Prostate gland (tissue), 2 donors: ENCODE data around the gene TMEM19. TPM values are rescaled to one million over a fixed set of nuclear protein-coding genes. Genes with fewer than 3 reads are reported as not detected.

Experiments used
- DNase-seq: peaks from one replicate; pipeline ENCODE4 v3.0.0-alpha.2; 2019; ENCODE audit warnings: low spot score
- H3K27ac ChIP-seq, 2 donors: fragments of 200-600 bp; sonication (generic); 2 replicates each; pipeline ENCODE4 v1.5.1; 2017 to 2019
- H3K27me3 ChIP-seq: fragments of 200-600 bp; sonication (generic); replicated peaks from 2 replicates; pipeline ENCODE4 v1.5.1; 2019; ENCODE audit not compliant: insufficient read depth
- H3K36me3 ChIP-seq, 2 donors: fragments of 200-600 bp; sonication (generic); 1 replicate in 1 of 2; 2 replicates in 1 of 2; pipeline versions ENCODE4 v1.5.1 to v1.8.1; 2017 to 2019
- H3K4me1 ChIP-seq: fragments of 200-600 bp; sonication (generic); replicated peaks from 2 replicates; pipeline ENCODE4 v1.5.1; 2019
- H3K4me3 ChIP-seq, 2 donors: fragments of 200-600 bp; sonication (generic); 2 replicates each; pipeline ENCODE4 v1.5.1; 2017 to 2019
- H3K9me3 ChIP-seq: fragments of 200-600 bp; sonication (generic); 2 replicates; pipeline ENCODE4 v1.5.1; 2017
- POLR2A ChIP-seq: fragments of 450-650 bp; IDR thresholded peaks from one replicate; pipeline ENCODE4 v1.6.1; 2016; ENCODE audit warnings: antibody characterized with exemption, mild to moderate bottlenecking
- POLR2AphosphoS5 ChIP-seq: sonication (generic); formaldehyde crosslinking; IDR thresholded peaks from one replicate; pipeline ENCODE4 v1.6.1; 2017; ENCODE audit warnings: antibody characterized with exemption
- WGBS: methylation state at CpG from one replicate; pipeline ENCODE4 v1.1.5; 2018; 5-methylcytosine and 5-hydroxymethylcytosine counted together
- intact Hi-C: fragments of 100-400 bp; cut with DNase I; formaldehyde crosslinking; loops from one replicate; pipeline ENCODE4 v1.14.2; 2022
- total RNA-seq, 2 donors: library from RNA; depleted of rRNA; stranded (reverse); fragments of >200 nt; gene quantifications; one replicate each; pipeline ENCODE4 v1.1.0, GENCODE V29; 2016
- TF ChIP-seq, protein P1 (sequence below), 4 experiments: fragments of 200-600 bp in 2 of 4; fragments of 450-650 bp in 2 of 4; sonication (generic) in 2 of 4; IDR thresholded peaks; 1 replicate in 3 of 4; 2 replicates in 1 of 4; pipeline ENCODE4 v1.5.1; 2016 to 2019; ENCODE audit warnings: antibody characterized with exemption in 4 of 4, mild to moderate bottlenecking in 2 of 4, moderate library complexity in 2 of 4

The TMEM19 gene
- total RNA-seq, 2 donors from 2014 or later: 21.1 to 39.0 TPM

DNA sequence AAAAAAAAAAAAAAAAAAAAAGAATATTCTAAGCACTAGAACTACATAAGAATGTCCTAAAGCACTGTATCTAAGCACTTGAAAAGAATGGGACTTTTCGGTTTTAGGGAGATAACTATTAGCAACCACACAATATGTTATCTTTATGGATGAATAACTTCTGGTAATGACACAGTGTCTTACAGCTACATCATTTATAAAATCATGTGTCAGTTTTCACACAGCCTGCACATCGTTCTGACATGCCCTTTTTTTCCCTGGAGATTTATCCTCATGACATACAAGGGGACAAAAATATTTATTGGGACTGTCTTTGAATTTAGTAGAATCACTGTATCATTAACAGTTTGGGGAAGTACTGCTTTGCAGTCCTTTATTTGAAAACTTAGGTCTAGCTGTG, 17.3 kb downstream of the TMEM19 start:
- Histone ChIP-seq H3K27me3 (no peaks in the 10 kb centered on the region), H3K4me1 (no peaks in the 10 kb centered on the region), H3K4me3 (no peak overlapping the region), H3K9me3 (no peaks in the 10 kb centered on the region), H3K27ac (no peak overlapping the region), H3K36me3 (no peaks in the 10 kb centered on the region)
- DNase-seq: no peak
- intact Hi-C loops: no loop called here
- WGBS: 38% methylated on average over 2 of the region's 2 CpGs
- TF ChIP-seq POLR2A: no peak

DNA sequence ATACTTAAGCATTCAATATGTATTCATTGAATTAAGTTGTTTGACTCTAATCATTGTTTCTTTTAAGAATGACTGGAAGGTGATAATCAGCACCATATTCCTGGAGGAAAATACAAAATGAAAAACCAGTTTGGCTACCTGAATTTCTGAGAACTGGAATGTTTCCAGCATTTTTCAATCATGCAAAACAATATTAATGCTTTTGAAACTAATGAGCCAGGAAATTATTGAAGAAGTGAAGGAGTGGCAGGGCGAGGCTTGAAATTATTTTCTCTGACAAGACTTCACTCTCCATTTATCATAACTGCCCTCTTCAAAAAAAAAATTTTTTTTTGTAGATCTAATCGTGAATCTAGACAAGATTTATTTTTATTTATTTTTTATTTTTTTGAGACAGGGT, 19.0 kb downstream of the TMEM19 start:
- intact Hi-C loops: no loop called here
- Histone ChIP-seq H3K36me3 (no peaks in the 10 kb centered on the region), H3K4me1 (no peaks in the 10 kb centered on the region), H3K4me3 (no peak overlapping the region), H3K9me3 (no peaks in the 10 kb centered on the region), H3K27me3 (no peaks in the 10 kb centered on the region), H3K27ac (no peak overlapping the region)
- DNase-seq: no peak
- WGBS: 78% methylated on average over 2 of the region's 2 CpGs
- TF ChIP-seq, protein P1, sequence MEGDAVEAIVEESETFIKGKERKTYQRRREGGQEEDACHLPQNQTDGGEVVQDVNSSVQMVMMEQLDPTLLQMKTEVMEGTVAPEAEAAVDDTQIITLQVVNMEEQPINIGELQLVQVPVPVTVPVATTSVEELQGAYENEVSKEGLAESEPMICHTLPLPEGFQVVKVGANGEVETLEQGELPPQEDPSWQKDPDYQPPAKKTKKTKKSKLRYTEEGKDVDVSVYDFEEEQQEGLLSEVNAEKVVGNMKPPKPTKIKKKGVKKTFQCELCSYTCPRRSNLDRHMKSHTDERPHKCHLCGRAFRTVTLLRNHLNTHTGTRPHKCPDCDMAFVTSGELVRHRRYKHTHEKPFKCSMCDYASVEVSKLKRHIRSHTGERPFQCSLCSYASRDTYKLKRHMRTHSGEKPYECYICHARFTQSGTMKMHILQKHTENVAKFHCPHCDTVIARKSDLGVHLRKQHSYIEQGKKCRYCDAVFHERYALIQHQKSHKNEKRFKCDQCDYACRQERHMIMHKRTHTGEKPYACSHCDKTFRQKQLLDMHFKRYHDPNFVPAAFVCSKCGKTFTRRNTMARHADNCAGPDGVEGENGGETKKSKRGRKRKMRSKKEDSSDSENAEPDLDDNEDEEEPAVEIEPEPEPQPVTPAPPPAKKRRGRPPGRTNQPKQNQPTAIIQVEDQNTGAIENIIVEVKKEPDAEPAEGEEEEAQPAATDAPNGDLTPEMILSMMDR (IDR thresholded peaks at IDR 0.05): no peak
- TF ChIP-seq POLR2A: no peak
- no peak for TF ChIP-seq POLR2AphosphoS5

DNA sequence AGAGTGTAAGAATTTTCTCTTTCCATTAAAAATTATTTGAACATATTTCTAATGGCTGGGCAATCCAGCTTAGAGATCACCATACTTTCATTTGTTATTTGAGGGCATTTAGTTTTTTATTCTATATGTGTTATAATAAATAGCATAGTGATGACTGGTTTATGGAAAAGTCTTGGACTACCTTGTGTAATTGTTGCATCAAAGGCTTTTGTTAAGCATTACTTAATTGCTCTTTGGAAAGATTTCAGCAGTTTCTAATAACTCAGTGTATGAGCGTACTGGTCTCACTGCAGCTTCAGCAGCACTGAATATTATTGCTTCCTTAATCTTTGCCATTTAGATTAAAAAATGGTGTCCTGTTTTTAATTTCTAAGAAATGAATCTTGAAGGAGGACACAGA, 22.8 kb downstream of the TMEM19 start:
- TF ChIP-seq, protein P1 (IDR thresholded peaks at IDR 0.05): no peak
- TF ChIP-seq POLR2AphosphoS5: no peak
- TF ChIP-seq POLR2A: no peak
- Histone ChIP-seq H3K9me3 (no peaks in the 10 kb centered on the region), H3K4me1 (no peaks in the 10 kb centered on the region), H3K27me3 (no peaks in the 10 kb centered on the region), H3K27ac (no peak overlapping the region), H3K4me3 (no peak overlapping the region), H3K36me3 (no peaks in the 10 kb centered on the region)
- WGBS: 43% methylated on average over 1 of the region's 1 CpG
- DNase-seq: no peak
- intact Hi-C loops: no loop called here

DNA sequence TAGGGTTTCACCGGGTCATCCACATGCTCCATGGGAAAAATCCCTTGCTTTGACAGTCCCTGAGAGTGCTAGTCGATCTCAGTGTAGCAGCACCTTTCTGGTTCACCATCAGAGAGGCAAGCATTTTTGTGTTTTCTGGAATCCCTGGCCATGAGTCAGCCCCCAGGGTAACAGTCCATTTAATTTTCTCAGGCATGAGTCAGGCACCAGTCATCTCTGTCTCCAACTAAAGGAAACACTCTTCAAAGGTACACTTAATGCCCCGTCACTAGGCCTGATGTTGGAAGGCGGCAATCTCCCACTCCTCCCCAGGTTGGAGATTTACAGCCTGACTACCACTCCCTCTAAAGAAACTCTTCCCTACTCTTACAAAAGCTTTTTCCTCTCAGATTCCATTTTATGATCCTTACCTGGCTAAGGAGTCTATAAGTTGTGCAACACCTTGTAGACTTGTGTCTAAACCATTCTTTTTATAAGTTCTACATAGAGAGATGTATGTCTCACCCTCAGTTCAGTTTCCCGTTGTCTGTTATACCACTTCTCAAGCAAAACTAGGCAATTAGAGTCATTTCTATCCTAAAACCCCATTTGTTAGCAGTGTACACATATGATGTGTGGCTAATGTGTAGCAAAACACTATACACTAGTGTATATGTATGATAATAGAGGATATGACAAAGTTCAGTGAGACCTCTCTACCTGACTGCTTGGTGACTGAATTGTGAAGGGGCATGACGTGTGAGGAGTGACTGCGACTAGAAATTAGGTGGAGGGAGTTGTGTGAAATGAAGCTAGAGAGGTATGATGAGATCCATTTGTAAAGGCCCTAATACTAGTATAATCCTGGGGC, 24.6 kb downstream of the TMEM19 start:
- no peaks in the 10 kb centered on the region for H3K27me3 ChIP-seq
- H3K4me1 ChIP-seq: no peaks in the 10 kb centered on the region
- H3K9me3 ChIP-seq: no peaks in the 10 kb centered on the region
- intact Hi-C loops: no loop called here
- no peak for DNase-seq
- no peaks in the 10 kb centered on the region for H3K36me3 ChIP-seq
- WGBS: 91% methylated on average over 7 of the region's 7 CpGs
- no peak overlapping the region for H3K27ac ChIP-seq
- TF ChIP-seq, protein P1 (IDR thresholded peaks at IDR 0.05): no peak
- TF ChIP-seq POLR2AphosphoS5 (no peak), POLR2A (no peak)
- H3K4me3 ChIP-seq: no peak overlapping the region

DNA sequence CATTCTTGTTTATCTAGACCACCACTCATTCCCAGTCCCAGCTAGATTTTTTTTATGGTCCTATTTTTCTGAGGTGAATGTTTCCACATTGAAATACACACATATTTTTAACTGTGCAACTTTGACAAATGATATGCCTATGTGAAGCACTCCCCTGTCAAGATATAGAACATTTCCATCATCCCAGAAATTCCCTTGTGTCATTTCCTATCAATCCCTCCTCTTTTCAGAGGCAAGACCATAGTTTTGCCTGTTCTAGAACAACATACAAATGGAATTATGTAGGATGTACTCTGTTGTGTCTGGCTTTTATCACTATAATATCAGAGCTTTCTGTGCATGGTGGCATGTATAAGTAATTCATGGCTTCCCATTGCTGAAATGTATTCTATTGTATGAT, 32.7 kb downstream of the TMEM19 start:
- Histone ChIP-seq H3K27me3 (no peaks in the 10 kb centered on the region), H3K36me3 (no peaks in the 10 kb centered on the region), H3K27ac (no peak overlapping the region), H3K4me3 (no peak overlapping the region), H3K9me3 (no peaks in the 10 kb centered on the region), H3K4me1 (no peaks in the 10 kb centered on the region)
- DNase-seq: no peak
- TF ChIP-seq, protein P1 (IDR thresholded peaks at IDR 0.05): no peak
- TF ChIP-seq POLR2AphosphoS5 (no peak), POLR2A (no peak)
- intact Hi-C loops: no loop called here
